ENCODE data around the gene KCNIP3.

KCNIP3 gene

GRCh38 chr2:95361216-95361980 lies 64.3 kb downstream of the KCNIP3 start:
- H3K4me3 ChIP-seq (replicated peaks; ENCODE audit: insufficient read depth, low read length): no peak overlapping the region
- DNase-seq (ENCODE audit: low read depth in 1 of 2, low spot score in 1 of 2): no peak
- TF ChIP-seq GABPA (IDR thresholded peaks at IDR 0.05; ENCODE audit: low read depth): no peak
- no peak for TF ChIP-seq POLR2AphosphoS5 (IDR thresholded peaks at IDR 0.05; ENCODE audit: low read depth)
- TF ChIP-seq CTCF (IDR thresholded peaks at IDR 0.05; ENCODE audit: insufficient read depth, low read length): no peak
- no peak for TF ChIP-seq SPI1 (IDR thresholded peaks at IDR 0.05; ENCODE audit: borderline replicate concordance, low read depth)
- H3K27me3 ChIP-seq (ENCODE audit: insufficient read depth, poor library complexity, severe bottlenecking): no peaks in the 10 kb centered on the region
- H3K27ac ChIP-seq (replicated peaks): no peak overlapping the region

- no peaks in the 10 kb centered on the region for H3K27me3 ChIP-seq (ENCODE audit: insufficient read depth, poor library complexity, severe bottlenecking)
- no peak for TF ChIP-seq GABPA (IDR thresholded peaks at IDR 0.05; ENCODE audit: low read depth)
- no peak for TF ChIP-seq SPI1 (IDR thresholded peaks at IDR 0.05; ENCODE audit: borderline replicate concordance, low read depth)
- no peak for TF ChIP-seq REST (IDR thresholded peaks at IDR 0.05; ENCODE audit: insufficient replicate concordance, low read depth)
- TF ChIP-seq POLR2AphosphoS5 (IDR thresholded peaks at IDR 0.05; ENCODE audit: low read depth): no peak
- TF ChIP-seq CTCF (IDR thresholded peaks at IDR 0.05; ENCODE audit: insufficient read depth, low read length): no peak
- no peak for DNase-seq (ENCODE audit: low read depth in 1 of 2, low spot score in 1 of 2)
Measured at GRCh38 chr2:95362486-95362885, 65.3 kb downstream of the KCNIP3 start.

GRCh38 chr2:95366514-95366913 lies 69.4 kb downstream of the KCNIP3 start:
- no peak for DNase-seq (ENCODE audit: low read depth in 1 of 2, low spot score in 1 of 2)
- Histone ChIP-seq H3K27me3 (ENCODE audit: insufficient read depth, poor library complexity, severe bottlenecking) (no peaks in the 10 kb centered on the region), H3K27ac (replicated peaks) (no peak overlapping the region), H3K4me3 (replicated peaks; ENCODE audit: insufficient read depth, low read length) (no peak overlapping the region)
- TF ChIP-seq POLR2AphosphoS5 (IDR thresholded peaks at IDR 0.05; ENCODE audit: low read depth): no peak
- no peak for TF ChIP-seq SPI1 (IDR thresholded peaks at IDR 0.05; ENCODE audit: borderline replicate concordance, low read depth)
- no peak for TF ChIP-seq CTCF (IDR thresholded peaks at IDR 0.05; ENCODE audit: insufficient read depth, low read length)
- no peak for TF ChIP-seq REST (IDR thresholded peaks at IDR 0.05; ENCODE audit: insufficient replicate concordance, low read depth)
- TF ChIP-seq GABPA (IDR thresholded peaks at IDR 0.05; ENCODE audit: low read depth): no peak

More at GRCh38 chr2:95362486-95362885, 65.3 kb downstream of the KCNIP3 start:
- Histone ChIP-seq H3K27ac (replicated peaks) (no peak overlapping the region), H3K4me3 (replicated peaks; ENCODE audit: insufficient read depth, low read length) (no peak overlapping the region)
